ENCODE results near the gene DUSP1.

DNA sequence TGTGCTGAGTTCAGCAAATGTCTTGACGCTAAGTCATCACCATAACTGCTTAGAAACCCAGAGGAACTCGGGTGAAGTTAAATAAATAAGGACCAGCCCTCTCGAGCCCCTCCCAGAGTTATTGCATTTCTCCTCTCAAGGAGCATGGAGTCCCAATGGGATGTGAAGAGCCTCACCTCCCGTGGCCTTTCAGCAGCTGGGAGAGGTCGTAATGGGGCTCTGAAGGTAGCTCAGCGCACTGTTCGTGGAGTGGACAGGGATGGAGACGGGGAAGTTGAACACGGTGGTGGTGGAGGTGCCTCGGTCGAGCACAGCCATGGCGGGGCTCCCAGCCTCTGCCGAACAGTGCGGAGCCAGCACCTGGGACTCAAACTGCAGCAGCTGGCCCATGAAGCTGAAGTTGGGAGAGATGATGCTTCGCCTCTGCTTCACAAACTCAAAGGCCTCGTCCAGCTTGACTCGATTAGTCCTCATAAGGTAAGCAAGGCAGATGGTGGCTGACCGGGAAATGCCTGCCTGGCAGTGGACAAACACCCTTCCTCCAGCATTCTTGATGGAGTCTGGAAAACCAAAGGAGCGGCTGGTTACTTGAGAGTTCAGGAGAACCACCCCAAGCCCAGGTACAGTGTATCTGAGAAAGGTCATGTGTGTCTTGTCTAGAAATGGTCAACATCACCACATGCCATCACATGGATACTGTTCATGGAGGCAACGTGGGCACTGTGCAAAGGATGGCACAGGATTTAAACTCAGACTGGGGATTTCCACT lies 2.2 kb downstream of the DUSP1 start:
- TF ChIP-seq, protein P1, sequence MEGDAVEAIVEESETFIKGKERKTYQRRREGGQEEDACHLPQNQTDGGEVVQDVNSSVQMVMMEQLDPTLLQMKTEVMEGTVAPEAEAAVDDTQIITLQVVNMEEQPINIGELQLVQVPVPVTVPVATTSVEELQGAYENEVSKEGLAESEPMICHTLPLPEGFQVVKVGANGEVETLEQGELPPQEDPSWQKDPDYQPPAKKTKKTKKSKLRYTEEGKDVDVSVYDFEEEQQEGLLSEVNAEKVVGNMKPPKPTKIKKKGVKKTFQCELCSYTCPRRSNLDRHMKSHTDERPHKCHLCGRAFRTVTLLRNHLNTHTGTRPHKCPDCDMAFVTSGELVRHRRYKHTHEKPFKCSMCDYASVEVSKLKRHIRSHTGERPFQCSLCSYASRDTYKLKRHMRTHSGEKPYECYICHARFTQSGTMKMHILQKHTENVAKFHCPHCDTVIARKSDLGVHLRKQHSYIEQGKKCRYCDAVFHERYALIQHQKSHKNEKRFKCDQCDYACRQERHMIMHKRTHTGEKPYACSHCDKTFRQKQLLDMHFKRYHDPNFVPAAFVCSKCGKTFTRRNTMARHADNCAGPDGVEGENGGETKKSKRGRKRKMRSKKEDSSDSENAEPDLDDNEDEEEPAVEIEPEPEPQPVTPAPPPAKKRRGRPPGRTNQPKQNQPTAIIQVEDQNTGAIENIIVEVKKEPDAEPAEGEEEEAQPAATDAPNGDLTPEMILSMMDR (IDR thresholded peaks at IDR 0.05): no peak
- TF ChIP-seq POLR2AphosphoS5 (IDR thresholded peaks at IDR 0.05): peak; percentile 68 to 99 (median 94)
